Bronchial epithelial cell (primary cell): ENCODE results near the gene NEDD4L. TPM values are rescaled to one million over a fixed set of nuclear protein-coding genes. Genes with fewer than 3 reads are reported as not detected.

Experiments
- DNase-seq: peaks from one replicate; pipeline ENCODE4 v3.0.0-alpha.2; 2010; ENCODE audit warnings: low read depth
- FAIRE-seq: peaks from 2 replicates; lab custom pipeline; 2011; peaks lifted over from hg19 to GRCh38; lab: Jason Lieb, UNC
- H3K27me3 ChIP-seq: 2 replicates; pipeline ENCODE4 v1.5.1; 2011; ENCODE audit warnings: low read length; ENCODE audit not compliant: control insufficient read depth, insufficient read depth
- H3K36me3 ChIP-seq: 2 replicates; pipeline ENCODE4 v1.5.1; 2011; ENCODE audit warnings: low read length; ENCODE audit not compliant: control insufficient read depth, insufficient read depth
- H3K4me3 ChIP-seq: 2 replicates; pipeline ENCODE4 v1.5.1; 2011; ENCODE audit warnings: mild to moderate bottlenecking, low read depth, low read length, control low read depth
- total RNA-seq: library from RNA; depleted of rRNA; stranded (reverse); fragments of >200 nt; gene quantifications from 2 replicates; pipeline ENCODE4 v1.2.1, GENCODE V29; 2014
- TF ChIP-seq, protein P1 (sequence below): IDR thresholded peaks from 2 replicates; pipeline ENCODE4 v1.5.1; 2011; ENCODE audit warnings: mild to moderate bottlenecking, moderate library complexity, low read length, control low read depth, inconsistent platforms; ENCODE audit not compliant: insufficient read depth, severe bottlenecking

Gene NEDD4L
- total RNA-seq, 1 donor from 2014 or later: 11.3 TPM

DNA sequence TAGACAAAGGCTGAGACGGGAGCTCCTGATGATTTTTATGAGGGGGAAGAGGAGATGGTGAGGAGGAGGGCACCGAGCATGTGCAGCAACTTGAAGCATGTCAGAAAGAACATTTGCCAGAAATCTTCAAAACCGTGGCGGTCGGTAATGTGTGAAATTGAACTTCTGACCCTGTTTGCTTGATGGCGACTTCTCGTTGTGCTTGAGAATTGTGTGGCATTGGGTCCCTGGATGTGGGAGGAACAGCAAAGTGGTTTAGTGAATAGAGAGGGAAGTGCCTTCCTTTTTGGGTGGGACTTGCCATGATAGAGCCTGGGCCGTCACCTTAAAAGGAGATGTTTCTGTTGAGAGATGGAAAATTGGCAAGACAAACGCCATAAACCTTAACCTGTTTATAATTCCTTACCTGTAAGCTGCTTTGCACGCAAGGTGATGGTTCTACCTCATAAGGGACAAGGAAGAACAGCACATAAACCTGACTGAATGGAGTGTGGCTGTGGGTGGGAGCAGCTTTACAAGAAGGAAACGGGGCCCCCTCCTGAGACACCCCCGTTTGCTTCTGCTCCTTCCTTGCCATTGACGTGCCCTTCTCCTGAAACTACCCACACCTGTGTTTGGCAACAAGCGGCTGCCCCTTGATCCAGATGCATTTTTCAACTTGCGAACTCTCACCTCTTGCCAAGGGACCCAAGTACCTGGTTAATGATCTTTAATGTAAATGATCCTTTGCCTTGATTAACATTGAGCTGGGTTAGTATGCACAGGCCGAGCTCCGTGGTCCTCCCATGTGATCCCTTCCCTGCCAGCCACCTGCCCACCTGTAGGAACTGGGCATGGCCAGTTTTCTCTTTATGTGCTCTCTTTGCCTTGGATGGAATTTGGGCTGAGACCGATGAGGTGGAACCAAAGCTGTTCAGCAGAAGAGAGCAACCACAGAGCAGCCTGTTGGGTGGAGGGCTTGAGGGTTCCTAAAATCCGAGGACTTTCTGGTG is 153.2 kb downstream of the NEDD4L start:
- TF ChIP-seq, protein P1, sequence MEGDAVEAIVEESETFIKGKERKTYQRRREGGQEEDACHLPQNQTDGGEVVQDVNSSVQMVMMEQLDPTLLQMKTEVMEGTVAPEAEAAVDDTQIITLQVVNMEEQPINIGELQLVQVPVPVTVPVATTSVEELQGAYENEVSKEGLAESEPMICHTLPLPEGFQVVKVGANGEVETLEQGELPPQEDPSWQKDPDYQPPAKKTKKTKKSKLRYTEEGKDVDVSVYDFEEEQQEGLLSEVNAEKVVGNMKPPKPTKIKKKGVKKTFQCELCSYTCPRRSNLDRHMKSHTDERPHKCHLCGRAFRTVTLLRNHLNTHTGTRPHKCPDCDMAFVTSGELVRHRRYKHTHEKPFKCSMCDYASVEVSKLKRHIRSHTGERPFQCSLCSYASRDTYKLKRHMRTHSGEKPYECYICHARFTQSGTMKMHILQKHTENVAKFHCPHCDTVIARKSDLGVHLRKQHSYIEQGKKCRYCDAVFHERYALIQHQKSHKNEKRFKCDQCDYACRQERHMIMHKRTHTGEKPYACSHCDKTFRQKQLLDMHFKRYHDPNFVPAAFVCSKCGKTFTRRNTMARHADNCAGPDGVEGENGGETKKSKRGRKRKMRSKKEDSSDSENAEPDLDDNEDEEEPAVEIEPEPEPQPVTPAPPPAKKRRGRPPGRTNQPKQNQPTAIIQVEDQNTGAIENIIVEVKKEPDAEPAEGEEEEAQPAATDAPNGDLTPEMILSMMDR: no peak

DNA sequence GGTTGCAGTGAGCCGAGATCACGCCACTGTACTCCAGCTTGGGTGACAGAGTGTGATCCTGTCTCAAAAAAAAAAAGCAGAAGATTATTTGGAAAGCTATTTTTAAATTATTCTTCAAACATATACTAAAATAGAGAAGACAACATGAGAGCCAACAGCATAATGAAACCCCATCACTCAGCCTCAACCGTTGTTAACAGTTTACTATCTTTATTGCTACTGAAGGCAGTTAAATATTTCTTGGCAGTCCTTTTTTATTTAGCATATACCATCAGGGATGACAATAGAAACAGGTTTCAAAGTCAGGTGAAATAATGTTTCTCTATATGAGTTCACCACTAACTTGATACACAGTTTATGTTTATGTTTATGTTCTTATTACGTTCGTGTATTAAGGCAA is 157.2 kb downstream of the NEDD4L start:
- FAIRE-seq (no peak), DNase-seq (no peak)
- TF ChIP-seq, protein P1: no peak
- no peaks in the 10 kb centered on the region for H3K27me3 ChIP-seq
- H3K36me3 ChIP-seq: no peaks in the 10 kb centered on the region
- H3K4me3 ChIP-seq: no peak overlapping the region

More for the DNA sequence above, 153.2 kb downstream of the NEDD4L start:
- no peaks in the 10 kb centered on the region for H3K36me3 ChIP-seq
- H3K27me3 ChIP-seq: no peaks in the 10 kb centered on the region
- FAIRE-seq (peak; percentile 28), DNase-seq (no peak)
- no peak overlapping the region for H3K4me3 ChIP-seq

DNA sequence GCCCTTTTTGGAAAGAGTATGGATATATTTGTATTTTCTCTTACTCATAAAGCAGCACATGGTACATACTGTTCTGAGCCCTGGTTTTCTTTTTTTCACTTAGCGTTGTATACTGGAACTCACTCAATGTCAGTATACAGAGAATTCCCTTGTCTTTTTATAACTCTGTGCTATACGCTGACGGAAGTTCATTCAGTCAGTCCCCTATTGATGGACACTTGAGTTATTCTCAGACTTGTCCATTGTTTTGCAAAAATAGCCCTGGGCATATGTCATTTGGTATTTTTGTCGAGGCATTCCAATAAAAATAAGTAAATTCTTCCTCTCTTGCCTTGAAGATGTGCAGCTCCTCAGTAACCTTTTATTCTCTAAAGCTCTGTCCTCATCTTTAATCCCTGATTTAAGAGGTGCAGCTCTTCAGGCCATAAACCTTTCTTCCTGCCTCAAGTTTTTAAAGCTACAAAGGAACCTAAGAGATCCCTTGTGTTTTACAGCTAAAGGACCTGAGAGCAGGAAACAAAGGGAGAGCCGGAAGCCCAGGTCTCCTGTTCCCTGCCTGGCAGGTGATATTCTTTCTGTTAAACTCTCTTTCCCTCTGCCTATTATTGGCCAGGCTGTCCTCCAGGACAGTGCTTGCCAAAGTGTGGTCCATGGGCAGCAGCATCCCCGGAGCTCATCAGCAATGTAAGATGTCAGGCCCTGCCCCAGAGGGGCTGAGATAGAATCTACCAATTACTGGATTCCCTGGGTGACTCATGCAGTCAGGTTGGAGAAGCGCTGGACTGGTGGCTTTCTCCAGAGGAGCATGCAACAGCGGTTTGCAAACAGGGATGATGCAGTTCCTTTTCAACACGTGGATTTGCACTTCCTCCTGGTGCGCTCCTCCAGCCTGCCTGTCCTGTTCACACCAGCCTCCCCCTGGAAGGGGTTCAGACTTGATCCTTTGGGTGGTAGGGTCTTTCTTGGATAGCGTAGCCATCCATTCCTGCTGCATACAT is 158.0 kb downstream of the NEDD4L start:
- DNase-seq: peak; percentile 58

DNA sequence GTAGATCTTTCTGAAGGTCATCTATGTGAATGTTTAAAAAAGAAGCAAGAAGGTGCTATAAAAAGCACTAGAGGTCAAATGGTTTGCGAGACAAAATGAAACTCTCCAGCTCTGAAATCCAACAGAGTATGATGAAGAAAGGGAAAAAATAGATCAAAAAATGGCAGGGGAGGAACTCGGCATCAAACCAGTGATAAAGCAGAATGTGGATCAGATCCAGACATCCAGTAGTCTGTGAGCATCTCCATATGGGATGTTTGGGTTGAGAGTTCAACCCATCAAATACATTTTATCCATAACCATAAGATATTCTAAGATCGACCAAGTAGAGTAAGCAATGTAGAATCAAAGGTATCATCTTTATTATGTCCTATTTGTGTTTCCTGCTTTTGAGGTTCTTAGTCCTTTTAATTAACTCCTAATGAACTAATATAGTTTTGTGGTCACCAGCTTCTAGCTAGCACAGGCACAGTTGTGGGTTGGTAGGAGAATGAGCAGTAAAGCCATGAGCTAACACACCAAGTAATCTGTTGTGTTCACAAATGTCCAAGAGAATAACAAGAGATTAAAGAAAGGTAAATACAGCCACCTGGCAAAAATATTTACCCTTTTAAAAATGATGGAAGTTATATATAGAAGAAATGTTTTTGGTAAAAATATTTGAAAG is 160.9 kb downstream of the NEDD4L start:
- no peak for FAIRE-seq

More for the DNA sequence above, 158.0 kb downstream of the NEDD4L start:
- no peak for FAIRE-seq
- TF ChIP-seq, protein P1: no peak
- H3K27me3 ChIP-seq: no peaks in the 10 kb centered on the region
- no peak overlapping the region for H3K4me3 ChIP-seq
- H3K36me3 ChIP-seq: no peaks in the 10 kb centered on the region

More for the DNA sequence above, 160.9 kb downstream of the NEDD4L start:
- TF ChIP-seq, protein P1: no peak
- no peaks in the 10 kb centered on the region for H3K27me3 ChIP-seq
- no peak overlapping the region for H3K4me3 ChIP-seq
- no peaks in the 10 kb centered on the region for H3K36me3 ChIP-seq
- no peak for DNase-seq
